UCSD-AML1 (cell line): ENCODE data around the gene SLC5A10.
"Not testable (repeated sequence)": the region's sequence is repeated elsewhere in the genome, so short reads cannot be mapped to it uniquely, and the experiment has no call there.

ENCODE experiments used
- DNase-seq: peaks from one replicate; lab custom pipeline; 2025; ENCODE audit not compliant: unreplicated experiment; lab: John Stamatoyannopoulos, UW

Gene SLC5A10

DNA sequence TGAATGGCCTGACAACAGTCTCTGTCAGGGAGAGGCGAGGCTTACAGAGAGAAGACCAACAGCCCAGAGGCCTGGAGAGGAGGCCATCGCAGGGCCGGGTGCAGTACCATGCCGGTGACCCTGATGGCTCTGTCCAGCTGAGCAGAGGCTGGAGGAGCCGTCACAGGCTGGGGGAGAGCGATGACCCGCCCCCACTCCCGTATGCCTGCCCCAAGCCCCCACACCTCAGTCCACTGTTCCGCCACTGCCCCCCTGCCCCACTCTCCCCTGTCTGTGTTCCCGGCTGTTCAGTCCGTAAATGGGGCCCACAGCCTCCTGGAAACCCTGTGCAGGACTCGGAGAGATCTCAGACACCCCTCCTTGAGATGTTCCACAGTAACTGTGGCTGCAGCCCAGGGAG, 65.4 kb downstream of the SLC5A10 start:
- no peak for DNase-seq

DNA sequence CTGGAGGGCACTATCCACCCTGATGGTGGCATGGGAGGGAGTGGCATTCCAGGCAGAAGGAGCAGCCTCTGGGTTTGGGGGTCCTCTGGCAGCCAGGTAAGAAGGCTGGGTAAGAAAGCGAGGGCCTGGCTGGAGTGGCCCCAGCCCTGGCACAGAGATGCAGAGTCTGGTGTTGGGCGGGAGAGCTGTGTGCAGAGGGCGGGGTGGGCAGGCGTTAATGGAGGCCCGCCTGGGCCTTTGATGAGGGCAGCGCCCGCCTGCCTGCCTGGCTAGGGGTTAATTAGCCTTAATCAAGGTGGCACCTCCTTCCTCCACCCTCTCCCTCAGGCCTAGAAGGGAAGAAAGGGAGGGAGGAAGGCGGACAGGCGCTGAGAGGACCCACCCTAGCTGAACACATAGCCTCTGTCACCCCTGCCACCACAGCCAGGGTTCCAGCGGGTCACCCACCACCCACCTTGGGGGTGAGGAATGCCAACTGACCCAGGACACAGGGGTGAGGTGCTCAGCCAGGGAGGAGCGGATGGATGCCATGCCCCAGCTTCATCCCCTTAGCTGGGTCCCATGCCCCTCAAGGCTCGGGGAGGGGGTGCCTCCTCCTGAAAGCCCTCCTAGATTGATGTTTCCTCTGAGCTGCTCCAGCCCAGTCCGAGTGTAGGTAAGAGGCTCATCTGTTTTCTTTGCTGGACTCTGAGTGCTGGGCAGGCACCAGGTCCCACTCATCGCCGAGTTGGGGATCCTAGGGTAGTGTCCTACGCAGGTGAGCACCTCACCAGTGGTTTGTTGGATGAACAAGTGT, 66.0 kb downstream of the SLC5A10 start:
- no peak for DNase-seq

- DNase-seq = no peak
Measured at GRCh38 chr17:19018600-19018950, 66.6 kb downstream of the SLC5A10 start.

DNA sequence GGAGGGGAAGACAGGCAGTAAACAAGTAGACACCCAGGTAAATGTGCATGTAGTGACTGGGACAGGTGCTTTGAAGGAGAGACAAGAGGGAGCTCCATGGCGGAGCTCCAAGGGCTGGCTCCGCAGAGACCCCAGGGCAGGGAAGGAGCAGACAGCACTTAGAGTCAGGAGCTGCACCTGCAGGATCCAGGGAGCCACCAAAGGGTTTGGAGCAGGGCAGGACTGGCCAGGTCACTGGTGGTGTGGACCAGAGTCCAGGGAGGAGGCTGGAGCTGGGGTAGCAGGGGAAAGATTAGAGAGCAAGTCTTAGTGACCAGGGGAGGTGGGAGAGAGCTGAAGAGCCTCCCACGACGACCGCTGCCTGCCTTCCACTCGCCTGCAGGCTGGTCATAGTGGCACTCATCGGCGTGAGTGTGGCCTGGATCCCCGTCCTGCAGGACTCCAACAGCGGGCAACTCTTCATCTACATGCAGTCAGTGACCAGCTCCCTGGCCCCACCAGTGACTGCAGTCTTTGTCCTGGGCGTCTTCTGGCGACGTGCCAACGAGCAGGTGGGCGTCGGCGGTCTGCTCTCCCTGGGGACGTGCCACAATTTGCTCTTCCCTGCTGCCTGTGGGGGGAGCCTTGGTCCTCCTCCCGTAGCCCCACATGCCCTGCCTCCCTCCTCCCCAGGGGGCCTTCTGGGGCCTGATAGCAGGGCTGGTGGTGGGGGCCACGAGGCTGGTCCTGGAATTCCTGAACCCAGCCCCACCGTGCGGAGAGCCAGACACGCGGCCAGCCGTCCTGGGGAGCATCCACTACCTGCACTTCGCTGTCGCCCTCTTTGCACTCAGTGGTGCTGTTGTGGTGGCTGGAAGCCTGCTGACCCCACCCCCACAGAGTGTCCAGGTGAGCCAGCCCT, 67.3 kb downstream of the SLC5A10 start:
- no peak for DNase-seq

- no peak for DNase-seq
Measured at GRCh38 chr17:19020016-19020415, 68.1 kb downstream of the SLC5A10 start.

GRCh38 chr17:19021011-19021621, 69.2 kb downstream of the SLC5A10 start:
- DNase-seq = not testable (repeated sequence)

GRCh38 chr17:19021622-19022083, 69.7 kb downstream of the SLC5A10 start:
- DNase-seq = no peak

DNA sequence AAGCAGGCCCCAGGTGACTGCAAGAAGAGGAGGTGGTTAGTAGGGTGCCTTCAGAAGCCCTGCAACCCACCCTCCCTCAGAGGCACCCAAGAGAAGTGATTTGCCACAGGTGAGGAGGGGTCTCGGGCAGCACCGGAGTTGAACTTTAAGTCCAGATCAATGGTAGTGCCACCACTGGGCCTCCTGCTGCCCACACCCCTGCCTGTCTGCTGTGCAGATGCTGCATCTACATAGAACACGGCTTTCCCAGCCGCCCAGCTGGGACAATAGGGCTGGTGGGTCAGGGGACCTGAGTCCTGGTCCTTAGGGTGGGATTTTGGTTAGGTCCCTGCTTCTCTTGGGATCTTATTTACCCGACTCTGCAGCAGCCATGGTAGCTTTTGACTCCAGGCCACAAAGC, 70.2 kb downstream of the SLC5A10 start:
- no peak for DNase-seq

DNA sequence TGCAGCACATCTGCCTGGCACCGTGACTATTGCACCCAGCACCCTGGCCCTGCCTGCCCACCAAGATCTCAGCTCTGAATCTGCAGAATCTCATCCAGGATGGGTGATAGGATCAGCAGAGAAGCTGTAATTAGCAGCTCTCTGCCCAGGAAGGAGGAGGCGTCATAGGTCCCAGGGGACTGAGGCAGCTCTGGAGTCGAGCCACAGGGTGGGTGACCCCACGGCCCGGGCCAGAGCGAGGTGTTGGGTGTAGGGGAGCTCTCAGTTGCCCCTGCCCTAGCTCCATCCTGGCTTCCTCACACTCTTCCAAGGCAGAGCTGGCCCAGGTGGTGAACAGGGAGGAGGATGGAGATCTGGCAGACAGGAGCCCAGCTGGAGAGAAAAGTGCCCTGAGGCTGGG, 70.8 kb downstream of the SLC5A10 start:
- no peak for DNase-seq

DNA sequence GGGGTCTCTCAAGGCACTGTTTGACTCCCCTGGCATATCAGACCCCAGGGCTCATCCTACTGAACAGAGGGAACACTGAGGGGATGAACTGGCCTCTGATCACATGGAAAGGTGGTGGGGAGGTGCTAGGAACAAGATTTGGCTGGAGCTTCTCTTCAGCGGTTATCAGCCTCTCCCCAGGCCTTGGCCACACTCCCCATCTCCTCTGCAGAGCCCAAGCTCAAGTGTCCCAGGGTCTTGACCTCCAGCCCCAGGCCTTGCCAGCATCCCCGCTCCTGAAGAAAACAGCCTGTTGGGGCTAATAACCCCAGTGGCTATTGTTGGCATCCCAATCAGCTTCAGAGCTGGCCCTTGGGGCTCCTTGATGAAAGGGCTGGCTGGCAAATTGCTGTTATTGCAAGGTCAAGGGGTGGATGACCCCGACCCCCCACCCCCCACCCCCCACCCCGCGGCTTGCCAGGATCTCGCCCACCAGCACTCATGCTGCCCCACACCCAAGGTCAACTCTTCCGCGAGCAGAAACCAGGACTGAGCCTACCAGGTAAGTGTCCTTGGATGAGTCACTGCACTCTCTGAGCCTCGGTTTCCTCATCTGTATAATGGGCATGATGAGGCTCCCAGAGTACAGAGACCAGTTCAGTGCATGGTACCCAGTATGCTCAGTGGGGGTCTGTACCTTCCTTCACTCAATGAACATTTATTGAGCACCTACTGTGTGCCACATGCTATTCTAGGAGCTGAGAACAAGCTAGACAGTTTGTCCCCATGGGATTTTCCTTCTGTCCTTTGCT, 71.4 kb downstream of the SLC5A10 start:
- DNase-seq = no peak

DNA sequence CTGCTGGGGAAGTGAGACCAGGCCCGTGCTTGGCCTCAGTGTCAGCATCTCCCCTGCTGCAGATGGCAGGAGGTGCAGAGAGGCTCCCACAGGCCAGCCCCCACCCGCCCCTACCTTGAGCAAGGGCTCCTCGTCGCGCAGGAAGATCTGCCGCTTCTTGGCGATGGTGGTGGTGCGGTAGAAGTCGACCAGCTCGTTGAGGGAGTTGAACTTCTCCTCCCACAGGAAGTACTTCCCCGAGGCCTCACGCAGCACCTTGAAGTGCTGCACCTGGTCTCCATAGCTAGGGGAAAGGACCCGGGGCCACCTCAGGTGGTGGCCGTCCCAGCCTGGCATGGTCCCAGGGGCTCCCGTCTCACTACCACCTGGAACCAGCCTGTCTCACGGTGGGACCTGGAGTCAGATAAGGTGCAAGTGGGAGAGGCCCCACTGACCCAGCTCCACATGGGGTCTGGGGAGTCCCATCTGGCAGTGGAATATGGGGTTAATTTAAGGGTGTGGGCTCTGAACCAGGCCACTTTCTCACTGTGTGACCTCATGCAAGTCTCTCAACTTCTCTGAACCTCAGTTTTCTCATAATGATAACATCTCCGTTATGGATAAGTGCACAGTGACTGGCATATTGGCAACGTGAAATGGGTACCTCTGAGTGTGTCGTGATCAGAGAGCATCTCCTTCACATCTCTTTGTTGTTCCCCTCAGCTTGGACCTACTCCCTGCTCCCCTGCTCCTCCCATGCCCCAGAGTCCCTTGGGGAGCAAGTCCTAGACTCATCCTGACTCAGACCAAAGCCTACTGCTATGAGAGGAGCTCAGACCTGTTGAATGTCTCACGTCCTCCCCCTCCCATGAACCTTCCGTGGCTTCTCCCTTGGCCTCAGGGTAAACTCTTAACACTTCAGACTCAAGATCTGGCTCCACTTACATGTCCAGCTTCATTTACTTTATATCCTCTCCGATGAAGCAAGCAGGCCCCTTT, 72.4 kb downstream of the SLC5A10 start:
- no peak for DNase-seq

GRCh38 chr17:19028671-19029070, 76.7 kb downstream of the SLC5A10 start:
- not testable (repeated sequence) for DNase-seq

DNA sequence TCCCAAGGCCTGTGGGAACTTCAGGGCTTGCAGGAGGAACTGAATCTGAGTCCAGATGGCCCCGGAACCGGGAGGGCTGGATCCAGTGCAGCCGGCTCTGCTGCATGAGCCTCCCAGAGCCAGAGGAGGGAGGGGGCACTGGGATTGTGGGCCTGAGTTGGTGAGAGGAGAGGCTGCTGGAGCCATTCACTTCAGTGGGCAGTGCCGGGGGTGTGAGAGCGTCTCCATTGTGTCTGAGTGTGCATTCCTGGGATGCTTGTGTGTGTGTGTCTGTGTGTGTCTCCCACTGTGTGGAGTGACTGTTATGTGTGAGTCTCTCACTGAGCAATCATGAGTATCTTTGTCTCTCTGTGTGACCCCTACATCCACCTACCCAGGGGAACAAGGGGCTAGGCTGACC, 77.8 kb downstream of the SLC5A10 start:
- not testable (repeated sequence) for DNase-seq

- not testable (repeated sequence) for DNase-seq
Measured at GRCh38 chr17:19030771-19031449, 78.9 kb downstream of the SLC5A10 start.

- not testable (repeated sequence) for DNase-seq
Measured at GRCh38 chr17:19031729-19032128, 79.8 kb downstream of the SLC5A10 start.

DNA sequence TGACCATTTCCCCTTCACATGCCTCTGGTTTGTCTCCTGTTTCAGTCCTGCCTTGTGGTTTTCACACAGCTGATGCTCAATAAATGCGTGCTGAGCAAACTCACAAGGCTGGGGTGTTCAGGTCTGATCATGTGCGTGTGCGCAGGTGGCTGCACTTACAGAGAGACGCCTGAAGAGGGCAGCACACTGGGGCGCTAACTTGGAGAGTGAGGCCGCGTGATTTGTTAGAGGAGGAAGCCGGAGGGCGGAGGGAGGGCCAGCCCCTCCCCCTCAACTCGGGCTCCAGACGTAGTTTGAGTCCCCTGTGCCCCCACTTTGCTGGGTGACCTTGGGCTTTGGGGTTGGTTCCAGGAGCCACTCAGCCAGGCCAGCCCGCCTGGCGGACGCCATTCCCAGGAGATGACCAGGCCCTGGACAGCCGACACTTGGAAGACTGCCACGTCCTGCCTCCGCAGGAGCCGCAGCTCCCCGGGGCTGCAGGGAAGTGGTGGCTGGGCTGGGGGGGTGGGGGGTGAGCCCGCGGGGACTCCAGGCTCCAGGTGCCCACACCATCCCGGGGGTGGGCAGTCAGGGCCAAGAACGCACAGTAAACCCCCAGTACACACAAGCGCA, 80.5 kb downstream of the SLC5A10 start:
- DNase-seq = not testable (repeated sequence)

DNA sequence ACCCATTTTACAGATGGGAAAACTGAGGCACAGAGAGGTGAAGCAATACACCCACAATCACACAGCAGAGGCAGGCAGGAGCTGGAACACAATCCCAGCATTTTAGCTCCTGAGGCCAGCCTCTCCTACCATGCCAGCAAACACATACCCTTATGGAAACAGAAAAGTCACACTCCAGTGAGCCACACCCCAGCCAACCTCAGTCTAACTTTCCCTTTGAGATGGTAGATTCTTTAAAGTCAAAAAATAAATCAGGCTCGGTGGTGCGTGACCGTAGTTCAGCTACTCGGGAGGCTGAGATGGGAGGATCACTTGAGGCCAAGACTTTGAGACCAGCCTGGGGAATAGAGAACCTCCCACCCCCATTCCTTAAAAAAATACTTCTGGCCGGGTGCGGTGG, 84.2 kb downstream of the SLC5A10 start:
- not testable (repeated sequence) for DNase-seq

DNA sequence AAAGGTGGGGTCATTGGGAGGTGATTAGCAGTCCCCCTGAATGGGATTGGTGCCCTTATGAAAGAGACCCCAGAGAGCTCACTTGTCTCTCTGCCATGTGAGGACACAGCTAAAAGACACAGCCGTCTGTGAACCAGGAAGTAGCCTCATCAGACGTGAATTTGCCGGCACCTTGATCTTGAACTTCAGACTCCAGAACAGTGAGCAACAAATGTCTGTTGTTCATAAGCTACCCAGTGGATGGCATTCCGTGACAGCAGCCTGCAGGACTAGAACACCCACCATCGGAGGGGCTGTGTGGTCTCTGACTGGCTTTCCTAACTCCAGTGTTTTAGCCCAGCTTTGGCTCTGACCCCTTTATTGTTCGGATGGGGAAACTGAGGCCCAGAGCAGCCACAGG, 85.6 kb downstream of the SLC5A10 start:
- DNase-seq = not testable (repeated sequence)

- DNase-seq = not testable (repeated sequence)
Measured at GRCh38 chr17:19038007-19038406, 86.0 kb downstream of the SLC5A10 start.
